ENCODE data around the gene PLAGL2. TPM values are rescaled to one million over a fixed set of nuclear protein-coding genes. Genes with fewer than 3 reads are reported as not detected.

The PLAGL2 gene
- total and polyA plus RNA-seq, 2 of the 8 experiments (the other 6 are each of a cell fraction or from before 2014, with no cell fraction given), result 20.6 to 25.4 TPM

GRCh38 chr20:32157611-32158010, 49.9 kb downstream of the PLAGL2 start (continued):
- no peak for TF ChIP-seq KDM1A (IDR thresholded peaks at IDR 0.05; ENCODE audit: borderline replicate concordance, low read length)

Measured in H1 (cell line).